Neuronal stem cell (in vitro differentiated cells): ENCODE results near the gene RHOH.

ENCODE experiments used
- DNase-seq: peaks from one replicate; pipeline ENCODE4 v3.0.0-alpha.2; 2013; ENCODE audit warnings: low spot score
- H2AFZ ChIP-seq: one replicate; pipeline ENCODE4 v1.6.1; 2013; ENCODE audit warnings: mild to moderate bottlenecking, low read length, inconsistent platforms
- H2AK5ac ChIP-seq: 2 replicates; pipeline ENCODE4 v1.6.1; 2013; ENCODE audit warnings: low read depth, mild to moderate bottlenecking, inconsistent platforms, low read length, moderate library complexity, mixed read lengths
- H2BK120ac ChIP-seq: 2 replicates; pipeline ENCODE4 v1.6.1; 2013; ENCODE audit warnings: low read depth, mild to moderate bottlenecking, inconsistent platforms, low read length, moderate library complexity, mixed read lengths
- H2BK12ac ChIP-seq: one replicate; pipeline ENCODE4 v1.6.1; 2013; ENCODE audit warnings: low read length, inconsistent platforms
- H2BK15ac ChIP-seq: 2 replicates; pipeline ENCODE4 v1.6.1; 2013; ENCODE audit warnings: mild to moderate bottlenecking, low read length, inconsistent platforms, mixed read lengths
- H2BK5ac ChIP-seq: one replicate; pipeline ENCODE4 v1.6.1; 2013; ENCODE audit warnings: inconsistent platforms, mild to moderate bottlenecking, low read length, moderate library complexity
- H3K14ac ChIP-seq: one replicate; pipeline ENCODE4 v1.6.1; 2013; ENCODE audit warnings: low read length, inconsistent platforms
- H3K18ac ChIP-seq: 2 replicates; pipeline ENCODE4 v1.6.1; 2013; ENCODE audit warnings: low read length, inconsistent platforms
- H3K23ac ChIP-seq: 2 replicates; pipeline ENCODE4 v1.6.1; 2013; ENCODE audit warnings: low read depth, mild to moderate bottlenecking, mixed read lengths, low read length, inconsistent platforms; ENCODE audit not compliant: poor library complexity
- H3K27ac ChIP-seq: replicated peaks from 3 replicates; pipeline ENCODE4 v1.5.1; 2013; ENCODE audit warnings: low read length, inconsistent platforms
- H3K27me3 ChIP-seq, 3 experiments: 2 replicates each; pipeline ENCODE4 v1.6.1; 2013; ENCODE audit warnings: low read length in 3 of 3, mild to moderate bottlenecking in 2 of 3, inconsistent platforms in 1 of 3, low read depth in 1 of 3, mixed read lengths in 1 of 3, moderate library complexity in 1 of 3; ENCODE audit not compliant: control insufficient read depth in 3 of 3, insufficient read depth in 3 of 3
- H3K36me3 ChIP-seq, 2 donors: replicated peaks in 1 of 2; 2 replicates each; pipeline ENCODE4 v1.6.1; 2013; ENCODE audit warnings: low read length in 2 of 2; ENCODE audit not compliant: control insufficient read depth in 2 of 2, insufficient read depth in 2 of 2
- H3K4ac ChIP-seq: 2 replicates; pipeline ENCODE4 v1.6.1; 2013; ENCODE audit warnings: inconsistent platforms, mild to moderate bottlenecking, low read length, moderate library complexity
- H3K4me1 ChIP-seq, 2 donors: 1 replicate in 1 of 2; 2 replicates in 1 of 2; pipeline ENCODE4 v1.6.1; 2013; ENCODE audit warnings: low read length in 2 of 2, low read depth in 1 of 2; ENCODE audit not compliant: control insufficient read depth in 2 of 2, insufficient read depth in 1 of 2
- H3K4me2 ChIP-seq: one replicate; pipeline ENCODE4 v1.6.1; 2013; ENCODE audit warnings: mild to moderate bottlenecking, low read length, inconsistent platforms; ENCODE audit not compliant: insufficient read depth, poor library complexity, severe bottlenecking
- H3K4me3 ChIP-seq, 2 donors: 2 replicates each; pipeline ENCODE4 v1.5.1; 2013; ENCODE audit warnings: low read length in 2 of 2, mild to moderate bottlenecking in 2 of 2, inconsistent platforms in 1 of 2, moderate library complexity in 1 of 2
- H3K79me1 ChIP-seq: one replicate; pipeline ENCODE4 v1.6.1; 2013; ENCODE audit warnings: low read depth, mild to moderate bottlenecking, inconsistent platforms, low read length, moderate library complexity
- H3K9ac ChIP-seq: one replicate; pipeline ENCODE4 v1.6.1; 2013; ENCODE audit warnings: mild to moderate bottlenecking, low read depth, low read length, inconsistent platforms; ENCODE audit not compliant: poor library complexity
- H3K9me3 ChIP-seq, 2 donors: replicated peaks in 1 of 2; 2 replicates each; pipeline versions ENCODE3 to v1.6.1; 2013; ENCODE audit warnings: low read length in 2 of 2, mild to moderate bottlenecking in 2 of 2, inconsistent platforms in 1 of 2, low read depth in 1 of 2, mixed read lengths in 1 of 2, moderate library complexity in 1 of 2; ENCODE audit not compliant: control insufficient read depth in 2 of 2, insufficient read depth in 1 of 2
- H4K8ac ChIP-seq: one replicate; pipeline ENCODE4 v1.6.1; 2013; ENCODE audit warnings: low read depth, mild to moderate bottlenecking, inconsistent platforms, low read length, moderate library complexity
- H4K91ac ChIP-seq: one replicate; pipeline ENCODE4 v1.6.1; 2013; ENCODE audit warnings: low read length, low read depth, mild to moderate bottlenecking, inconsistent platforms; ENCODE audit not compliant: poor library complexity
- WGBS, 2 donors: extraction: QIAGEN DNeasy Blood & Tissue Kit; methylation state at CpG; one replicate each; pipeline ENCODE4 v1.1.7; 2013; ENCODE audit warnings: missing lambda C conversion rate in 2 of 2, mixed read lengths in 1 of 2; ENCODE audit not compliant: insufficient read length in 2 of 2, insufficient replicate concordance in 1 of 2; ENCODE audit errors: extremely low coverage in 2 of 2; 5-methylcytosine and 5-hydroxymethylcytosine counted together

Gene RHOH

GRCh38 chr4:40200875-40201801 lies 4.3 kb downstream of the RHOH start:
- no peak overlapping the region for H3K4ac ChIP-seq
- no peak overlapping the region for H3K18ac ChIP-seq
- no CpG with 5 or more reads among the region's 13 CpGs for WGBS, 2 donors
- H3K27me3 ChIP-seq, result no peaks in the 10 kb centered on the region
- H3K23ac ChIP-seq, result no peak overlapping the region
- H3K4me1 ChIP-seq, result peaks cover 2 to 9% of the 10 kb centered on the region in 2 donors
- H3K4me3 ChIP-seq, result no peak overlapping the region
- H3K27ac ChIP-seq, result no peak overlapping the region
- DNase-seq, result no peak
- no peak overlapping the region for H2BK15ac ChIP-seq
- no peaks in the 10 kb centered on the region for H3K79me1 ChIP-seq
- H3K9me3 ChIP-seq, result no peaks in the 10 kb centered on the region
- no peak overlapping the region for H2AK5ac ChIP-seq
- H3K36me3 ChIP-seq, result no peaks in the 10 kb centered on the region
- no peak overlapping the region for H2BK12ac ChIP-seq
- H4K91ac ChIP-seq, result no peak overlapping the region
- no peak overlapping the region for H3K4me2 ChIP-seq
- no peak overlapping the region for H3K14ac ChIP-seq
- no peak overlapping the region for H2BK120ac ChIP-seq
- no peak overlapping the region for H2BK5ac ChIP-seq
- H3K9ac ChIP-seq, result no peak overlapping the region
- no peak overlapping the region for H2AFZ ChIP-seq
- no peak overlapping the region for H4K8ac ChIP-seq

DNA sequence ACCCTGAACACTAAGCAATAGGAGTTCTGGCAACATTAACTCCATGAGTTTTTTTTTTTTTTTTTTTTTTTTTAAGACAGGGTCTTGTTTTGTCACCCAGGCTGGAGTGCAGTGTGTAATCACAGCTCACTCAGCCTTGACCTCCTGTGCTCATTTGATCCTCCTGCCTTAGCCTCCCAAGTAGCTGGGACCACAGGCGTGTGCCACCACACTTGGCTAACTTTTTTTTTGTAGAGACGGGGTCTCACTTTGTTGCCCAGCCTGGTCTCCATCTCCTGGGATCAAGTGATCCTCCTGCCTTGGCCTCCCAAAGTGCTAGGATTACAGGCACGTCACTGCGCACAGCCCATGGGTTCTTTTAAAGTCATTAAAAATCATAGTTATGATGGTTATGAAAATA lies 5.1 kb downstream of the RHOH start:
- DNase-seq, result no peak
- WGBS, 2 donors, result no CpG with 5 or more reads among the region's 4 CpGs
- no peaks in the 10 kb centered on the region for H3K79me1 ChIP-seq
- no peak overlapping the region for H3K9ac ChIP-seq
- H3K27ac ChIP-seq, result no peak overlapping the region
- H2BK120ac ChIP-seq, result no peak overlapping the region
- H2BK12ac ChIP-seq, result no peak overlapping the region
- H3K4me1 ChIP-seq, result peaks cover 0 to 8% of the 10 kb centered on the region in 2 donors
- H2BK15ac ChIP-seq, result no peak overlapping the region
- H2AK5ac ChIP-seq, result no peak overlapping the region
- H3K4me2 ChIP-seq, result no peak overlapping the region
- no peak overlapping the region for H3K23ac ChIP-seq
- H2BK5ac ChIP-seq, result no peak overlapping the region
- no peak overlapping the region for H3K4me3 ChIP-seq
- H3K9me3 ChIP-seq, result no peaks in the 10 kb centered on the region
- H3K27me3 ChIP-seq, result no peaks in the 10 kb centered on the region
- no peaks in the 10 kb centered on the region for H3K36me3 ChIP-seq
- no peak overlapping the region for H3K4ac ChIP-seq
- H3K18ac ChIP-seq, result no peak overlapping the region
- no peak overlapping the region for H2AFZ ChIP-seq
- H3K14ac ChIP-seq, result no peak overlapping the region
- H4K8ac ChIP-seq, result no peak overlapping the region
- H4K91ac ChIP-seq, result no peak overlapping the region

GRCh38 chr4:40202474-40202873 lies 5.6 kb downstream of the RHOH start:
- Histone ChIP-seq H3K4me3 (no peak overlapping the region), H2BK12ac (no peak overlapping the region), H3K36me3 (no peaks in the 10 kb centered on the region), H3K27me3 (no peaks in the 10 kb centered on the region), H3K9ac (no peak overlapping the region), H4K91ac (no peak overlapping the region), H2BK15ac (no peak overlapping the region), H3K27ac (no peak overlapping the region), H3K4me2 (no peak overlapping the region), H3K4me1 (peaks cover 0 to 7% of the 10 kb centered on the region in 2 donors), H4K8ac (no peak overlapping the region), H3K9me3 (no peaks in the 10 kb centered on the region), H3K79me1 (no peaks in the 10 kb centered on the region), H2AK5ac (no peak overlapping the region), H2BK5ac (no peak overlapping the region), H2BK120ac (no peak overlapping the region), H3K18ac (no peak overlapping the region), H2AFZ (no peak overlapping the region), H3K23ac (no peak overlapping the region), H3K4ac (no peak overlapping the region), H3K14ac (no peak overlapping the region)
- no peak for DNase-seq
- WGBS, 2 donors, result no CpG with 5 or more reads among the region's 3 CpGs

GRCh38 chr4:40204507-40205258 lies 7.9 kb downstream of the RHOH start:
- WGBS, 2 donors, result no CpG with 5 or more reads among the region's 9 CpGs

More at GRCh38 chr4:40204507-40205258, 7.9 kb downstream of the RHOH start:
- Histone ChIP-seq H2BK120ac (no peak overlapping the region), H3K36me3 (no peaks in the 10 kb centered on the region), H3K4me1 (peaks cover 0 to 4% of the 10 kb centered on the region in 2 donors), H2BK12ac (no peak overlapping the region), H2BK15ac (no peak overlapping the region), H3K4me3 (no peak overlapping the region), H3K18ac (no peak overlapping the region), H2AK5ac (no peak overlapping the region), H3K23ac (no peak overlapping the region), H3K9ac (no peak overlapping the region), H3K4me2 (no peak overlapping the region), H3K27ac (no peak overlapping the region), H2BK5ac (no peak overlapping the region), H3K79me1 (no peaks in the 10 kb centered on the region), H3K4ac (no peak overlapping the region), H4K8ac (no peak overlapping the region), H2AFZ (no peak overlapping the region), H3K14ac (no peak overlapping the region), H3K9me3 (no peaks in the 10 kb centered on the region), H3K27me3 (no peaks in the 10 kb centered on the region), H4K91ac (no peak overlapping the region)
- no peak for DNase-seq
